DMS 273 (cell line): ENCODE measurements around the gene CNKSR2.

ENCODE experiments used
- DNase-seq: peaks from one replicate; lab custom pipeline; 2025; ENCODE audit not compliant: unreplicated experiment; lab: John Stamatoyannopoulos, UW

CNKSR2 gene

DNA sequence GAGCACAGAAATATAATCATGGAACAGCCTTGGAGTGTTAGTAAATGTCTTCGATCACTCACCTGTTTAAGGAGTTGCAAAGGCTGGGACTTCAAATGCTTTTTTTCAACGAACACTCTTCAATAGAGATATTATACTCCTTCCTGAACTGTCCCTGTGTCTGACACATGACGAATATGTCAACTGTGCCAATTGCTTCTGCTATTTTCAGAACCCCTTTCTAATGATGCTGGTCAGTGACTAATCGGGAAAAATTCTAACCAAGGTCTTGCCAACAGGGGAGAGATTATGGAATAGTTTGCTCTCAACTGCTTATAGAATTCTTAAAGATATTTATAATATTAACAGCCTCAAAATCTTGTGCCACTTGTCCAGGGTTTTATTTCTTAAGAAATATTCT, 292.5 kb downstream of the CNKSR2 start:
- no peak for DNase-seq

- no peak for DNase-seq
These were observed 300.4 kb downstream of the CNKSR2 start for GRCh38 chrX:21674430-21675186.

- DNase-seq: no peak
These were observed 301.7 kb downstream of the CNKSR2 start for GRCh38 chrX:21675931-21676330.

DNA sequence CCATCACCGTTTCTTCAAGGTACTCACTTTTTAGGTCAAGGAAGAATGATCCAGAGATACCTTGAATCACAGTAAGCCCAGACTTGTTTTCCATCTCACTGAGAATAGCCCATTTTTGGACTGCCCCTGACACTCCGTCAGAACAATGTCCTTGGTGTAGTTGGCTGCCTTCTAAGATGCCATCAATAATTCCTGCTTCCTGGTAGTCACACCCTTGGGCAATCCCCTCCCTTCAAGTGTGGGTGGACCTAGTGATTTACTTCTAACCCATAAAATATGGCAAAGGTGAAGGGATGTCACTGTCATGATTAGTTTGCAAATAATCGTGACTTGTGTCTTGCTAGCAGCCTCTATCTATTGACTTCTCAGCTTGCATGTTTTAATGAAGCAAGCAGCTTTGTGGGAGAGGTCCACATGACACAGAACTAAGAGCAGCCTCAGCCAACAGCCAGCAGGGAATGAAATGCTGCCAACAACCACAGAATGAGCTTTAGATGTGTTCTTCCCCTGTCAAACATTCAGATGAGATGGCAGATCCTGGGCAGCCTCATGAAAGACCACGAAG, 303.9 kb downstream of the CNKSR2 start:
- DNase-seq: no peak

- no peak for DNase-seq
These were observed 309.7 kb downstream of the CNKSR2 start for GRCh38 chrX:21683941-21684340.

GRCh38 chrX:21691512-21692018, 317.3 kb downstream of the CNKSR2 start:
- DNase-seq: no peak

DNA sequence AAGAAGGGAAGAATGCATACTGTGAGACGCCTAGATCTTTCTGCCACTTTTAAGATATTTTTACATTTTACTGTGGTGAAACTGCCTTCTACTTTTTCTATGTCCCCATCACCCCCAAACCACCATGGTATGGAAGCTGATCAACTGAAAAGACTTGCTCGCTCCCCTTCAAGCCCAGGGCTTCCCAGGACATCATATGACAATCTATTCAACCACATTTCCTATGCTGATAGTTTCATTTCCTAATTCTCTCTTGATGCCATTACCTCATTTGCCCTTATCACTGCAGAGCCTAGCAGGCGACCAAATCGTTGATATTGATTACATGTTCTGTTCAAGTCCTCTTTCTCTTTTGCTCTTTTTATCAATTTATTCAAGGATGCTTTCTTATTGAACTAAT, 324.1 kb downstream of the CNKSR2 start:
- DNase-seq: no peak

DNA sequence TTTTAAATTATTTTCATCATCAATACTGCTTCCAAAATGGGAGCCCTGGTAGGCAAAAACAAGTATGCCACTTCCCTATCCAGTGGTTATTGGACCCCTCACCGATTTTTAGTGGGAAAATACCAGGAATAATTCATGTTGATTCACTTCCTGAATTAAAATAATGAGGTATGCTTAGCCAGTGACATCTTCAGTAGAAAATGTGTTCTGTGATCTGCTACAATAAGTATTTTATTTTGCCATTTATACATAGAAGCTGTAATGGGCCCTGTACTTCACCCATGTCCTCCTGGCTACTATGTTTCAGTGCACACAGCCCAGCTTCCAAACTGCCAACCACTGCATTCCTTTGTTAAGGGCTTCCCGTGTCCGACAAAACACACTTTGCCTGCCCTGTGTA, 324.9 kb downstream of the CNKSR2 start:
- DNase-seq: no peak

DNA sequence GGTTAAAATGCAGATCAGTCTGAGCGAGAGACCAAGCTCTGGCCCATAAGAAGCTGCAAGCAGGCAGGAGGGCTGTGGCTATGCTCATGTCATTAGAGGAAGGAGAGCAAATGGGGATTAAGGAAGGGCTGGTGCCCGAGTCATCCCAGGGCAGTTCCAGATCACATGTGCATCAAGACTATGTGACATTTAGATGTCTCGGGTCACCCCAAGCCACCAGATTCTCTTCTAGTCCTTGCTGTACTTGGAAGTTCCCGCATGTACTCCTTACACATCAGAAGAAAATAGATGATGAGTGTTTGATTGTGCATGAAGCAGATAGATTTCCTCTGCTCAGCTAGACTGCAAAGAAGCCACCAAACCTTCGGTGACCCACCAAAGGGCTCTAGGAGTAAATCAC, 326.1 kb downstream of the CNKSR2 start:
- no peak for DNase-seq

DNA sequence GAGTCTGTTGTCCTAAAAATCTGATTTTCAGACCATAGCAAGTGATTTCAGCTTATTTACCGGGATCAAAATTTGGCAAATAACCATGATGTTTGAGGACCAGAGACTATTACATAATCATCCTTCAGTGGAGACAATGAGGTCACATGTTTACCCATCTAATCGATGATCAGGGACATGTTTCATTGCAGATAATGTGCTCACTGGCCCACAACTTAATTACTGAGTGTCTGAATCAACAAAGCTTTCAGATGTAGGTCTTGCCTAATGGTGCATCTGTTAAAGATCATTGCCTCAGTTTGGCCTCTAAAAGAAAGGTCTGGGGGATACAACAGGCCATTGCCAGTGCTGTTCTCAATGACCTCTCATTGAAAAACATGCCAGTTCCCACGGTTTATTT, 326.7 kb downstream of the CNKSR2 start:
- no peak for DNase-seq

DNA sequence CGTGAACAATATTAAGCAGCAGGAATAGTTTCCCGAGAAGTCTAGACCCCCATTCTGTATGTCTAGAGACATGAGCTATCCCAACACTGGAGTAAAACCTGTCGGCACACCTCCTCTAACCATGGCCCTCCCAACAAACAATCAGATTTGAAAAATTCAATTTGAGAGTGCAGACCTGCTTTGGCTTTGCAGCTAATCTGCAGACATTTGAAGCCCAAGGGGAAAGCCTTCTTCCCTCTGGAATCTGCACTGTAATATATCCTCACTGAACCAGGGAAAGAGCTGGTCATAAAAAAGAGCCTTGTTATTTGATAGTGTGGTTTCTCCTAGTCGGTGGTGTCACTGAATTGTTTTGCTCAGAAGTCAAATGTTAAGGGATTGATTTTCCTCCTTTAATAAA, 328.5 kb downstream of the CNKSR2 start:
- DNase-seq: no peak
